Hematopoietic multipotent progenitor cell treated with erythropoietin and hydrocortisone succinate and interleukin-3 and kit ligand, for 4 days (in vitro differentiated cells): ENCODE data around the gene DOCK1.

Experiments
- DNase-seq: peaks from one replicate; pipeline ENCODE4 v3.0.0-alpha.2; 2015

Gene DOCK1

GRCh38 chr10:127411062-127411461 lies 505.8 kb downstream of the DOCK1 start:
- DNase-seq: no peak

- no peak for DNase-seq
These were observed 508.1 kb downstream of the DOCK1 start for GRCh38 chr10:127413326-127413725.

GRCh38 chr10:127414024-127414423 lies 508.8 kb downstream of the DOCK1 start:
- no peak for DNase-seq

DNA sequence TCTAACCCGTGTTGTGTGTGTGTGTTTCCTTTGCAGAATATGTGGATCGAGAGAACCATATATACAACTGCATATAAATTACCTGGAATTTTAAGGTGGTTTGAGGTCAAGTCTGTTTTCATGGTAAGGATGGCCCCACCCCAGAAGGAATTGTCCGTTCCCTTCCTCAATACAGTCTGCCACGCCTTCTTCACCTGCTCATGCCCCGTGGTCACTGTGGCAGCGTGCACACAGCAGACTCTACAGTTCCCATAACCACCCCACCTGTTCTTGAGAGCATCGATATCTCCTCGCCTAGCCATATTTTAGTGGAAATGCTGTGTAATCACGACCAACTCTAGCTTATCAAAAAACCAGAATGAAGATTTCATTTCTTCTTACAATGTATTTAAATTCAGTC lies 509.9 kb downstream of the DOCK1 start:
- no peak for DNase-seq

- no peak for DNase-seq
These were observed 510.8 kb downstream of the DOCK1 start for GRCh38 chr10:127415901-127416581.

DNA sequence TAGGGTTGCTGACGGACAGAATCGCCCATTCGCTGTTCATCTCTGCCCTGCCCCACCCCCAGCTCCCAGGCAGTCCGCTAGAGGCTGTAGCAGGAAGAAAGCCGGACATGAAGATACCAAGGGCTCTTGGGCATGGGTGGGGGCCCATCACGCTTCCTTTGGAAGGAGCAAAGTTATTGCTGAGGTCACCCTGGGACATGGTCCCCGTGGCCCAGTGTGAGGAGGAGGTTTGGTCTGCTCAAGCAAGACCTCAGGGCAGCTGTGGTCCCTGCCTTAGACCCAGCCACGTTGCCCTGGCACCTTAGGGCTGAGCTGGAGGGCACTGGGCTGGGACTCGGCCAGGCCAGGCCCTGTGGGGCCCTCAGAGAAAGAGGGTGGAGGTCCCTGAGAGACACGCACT lies 511.8 kb downstream of the DOCK1 start:
- no peak for DNase-seq

DNA sequence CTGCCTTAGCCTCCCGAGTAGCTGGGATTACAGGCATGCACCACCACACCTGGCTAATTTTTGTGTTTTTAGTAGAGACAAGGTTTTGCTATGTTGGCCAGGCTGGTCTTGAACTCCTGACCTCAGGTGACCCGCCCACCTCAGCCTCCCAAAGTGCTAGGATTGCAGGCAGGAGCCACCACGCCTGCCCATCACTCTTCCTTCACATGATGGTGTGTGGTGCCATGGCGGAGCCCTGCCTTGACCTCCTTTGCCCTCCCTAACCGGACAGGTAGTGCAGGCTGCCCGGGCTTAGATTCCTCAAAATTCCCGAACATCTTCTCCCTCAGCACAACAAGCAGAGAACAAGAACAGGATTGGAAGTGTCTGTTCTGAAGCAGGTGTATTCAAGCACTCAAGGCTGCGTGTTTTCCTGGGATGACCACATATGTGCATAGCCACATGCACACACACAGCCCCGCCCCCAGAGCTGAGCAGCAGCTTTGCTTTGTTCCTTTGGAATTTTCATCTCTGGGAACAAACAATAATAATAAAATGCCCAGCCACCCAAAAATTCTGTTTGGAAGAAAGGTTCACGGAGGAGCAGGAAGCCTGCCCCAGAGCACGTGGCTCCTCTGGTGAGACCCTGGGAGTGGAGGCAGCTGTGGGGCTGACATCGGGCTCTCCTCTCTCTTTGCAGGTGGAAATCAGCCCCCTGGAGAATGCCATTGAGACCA lies 512.6 kb downstream of the DOCK1 start:
- no peak for DNase-seq

GRCh38 chr10:127418536-127419168 lies 513.4 kb downstream of the DOCK1 start:
- no peak for DNase-seq

DNA sequence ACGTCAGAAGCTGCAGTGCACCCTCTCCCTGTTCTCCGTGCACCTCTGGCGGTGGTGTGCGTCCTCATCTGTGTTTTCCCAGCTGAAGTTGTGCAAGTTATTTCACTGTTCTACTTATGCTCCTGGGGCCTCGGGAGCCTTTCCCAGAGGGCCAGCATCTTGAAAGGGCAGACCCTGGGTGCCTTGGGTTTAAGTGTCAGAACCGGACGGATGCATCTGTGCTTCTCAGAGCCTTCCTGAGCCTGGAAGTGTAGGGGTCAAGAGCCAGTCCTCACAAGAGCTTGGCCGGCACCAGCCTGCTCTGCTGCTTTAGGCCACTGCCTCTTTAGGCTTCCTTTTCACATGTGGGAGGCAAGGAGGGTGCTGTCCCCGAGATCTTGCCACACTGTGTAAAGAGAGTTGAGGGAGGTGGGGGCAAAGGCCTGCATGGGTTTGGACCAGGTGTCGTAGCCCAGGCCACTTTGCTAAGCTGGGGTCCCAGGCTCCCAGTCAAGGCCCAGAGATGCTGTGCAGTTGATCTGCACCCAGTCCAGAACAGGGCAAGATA lies 515.0 kb downstream of the DOCK1 start:
- no peak for DNase-seq

DNA sequence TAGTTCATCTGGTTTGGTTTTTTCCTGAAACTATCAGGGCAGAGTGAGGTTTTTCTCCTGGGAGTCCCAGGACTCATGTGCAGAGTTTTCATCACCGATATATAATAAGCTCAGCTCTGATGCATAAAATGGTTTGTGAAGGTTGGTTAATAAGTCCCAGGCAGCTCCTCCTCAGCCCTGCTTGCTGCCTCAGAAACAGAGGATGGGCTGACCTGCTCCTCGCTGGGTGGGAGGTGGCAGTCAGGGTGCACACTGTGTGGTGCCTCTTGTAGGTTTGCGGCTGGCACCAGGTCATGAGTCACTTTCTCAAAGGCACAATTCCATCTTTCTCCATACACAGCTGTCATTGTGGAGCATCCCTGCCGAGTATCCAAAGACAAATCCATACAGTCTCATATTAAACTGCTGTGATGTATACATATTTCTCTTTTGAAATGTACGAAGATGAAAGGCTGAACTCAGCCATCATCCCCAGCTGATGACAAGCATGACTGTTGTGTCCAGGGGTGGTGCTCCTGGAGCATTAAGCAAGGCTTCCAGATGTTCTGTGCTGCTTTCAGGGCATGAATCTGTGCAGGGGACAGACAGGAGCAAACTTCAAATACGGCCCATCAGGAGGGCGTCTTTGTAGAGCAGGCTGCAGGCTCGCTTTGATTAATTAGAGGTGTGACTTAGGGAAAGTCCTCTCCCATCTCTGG lies 518.1 kb downstream of the DOCK1 start:
- no peak for DNase-seq

DNA sequence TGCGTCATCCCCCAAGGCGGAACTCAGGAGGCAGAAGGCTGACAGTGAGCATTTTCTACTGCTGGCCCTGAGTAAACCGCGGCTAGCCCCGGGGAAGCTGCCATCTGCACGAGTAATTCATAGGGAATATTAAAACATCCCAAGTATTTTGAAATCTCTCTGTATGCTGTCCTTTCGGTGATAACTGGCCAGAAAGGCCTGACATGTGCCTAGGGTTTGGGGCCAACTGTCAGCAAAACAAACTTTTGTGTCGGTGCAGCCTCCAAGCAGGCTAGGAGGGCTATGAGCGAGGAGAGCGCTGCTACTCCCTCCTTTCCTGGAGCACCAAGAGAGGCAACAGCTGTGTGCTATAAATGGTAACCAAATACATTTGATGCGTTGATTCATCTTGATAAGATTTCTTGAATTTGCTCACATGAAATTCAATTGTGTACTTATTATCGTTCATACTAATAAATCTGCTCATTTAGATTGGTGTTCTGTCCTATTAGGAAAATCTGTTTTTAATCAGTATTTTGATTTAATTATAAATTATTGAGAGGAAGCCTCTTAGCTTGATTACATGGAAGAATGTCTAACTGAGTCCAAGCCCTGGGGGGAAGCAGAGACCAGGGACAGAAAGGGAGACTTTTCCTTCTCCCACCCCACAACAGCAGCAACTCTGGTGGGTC lies 519.5 kb downstream of the DOCK1 start:
- DNase-seq: no peak

DNA sequence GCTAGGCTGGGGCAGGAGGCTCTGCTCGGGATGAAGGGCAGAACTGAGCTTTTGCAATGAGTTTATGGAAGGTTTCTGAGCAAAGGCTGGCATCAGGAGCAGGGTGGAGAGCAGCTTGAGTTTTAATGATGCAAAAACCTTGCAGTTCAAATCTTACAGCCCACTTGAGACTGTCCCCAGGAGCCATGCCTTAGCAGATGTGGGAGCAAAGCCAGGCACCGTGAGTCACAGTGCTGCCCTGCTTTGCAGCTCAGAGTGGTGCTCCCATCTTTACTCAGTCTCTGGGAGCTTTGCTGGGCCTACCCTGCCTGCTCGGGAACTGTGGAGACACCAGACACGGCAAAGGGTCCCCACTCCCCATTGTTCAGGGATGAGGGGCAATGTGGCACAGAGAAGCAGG lies 521.5 kb downstream of the DOCK1 start:
- no peak for DNase-seq

- DNase-seq: peak; percentile 18
These were observed 522.7 kb downstream of the DOCK1 start for GRCh38 chr10:127427926-127428325.

DNA sequence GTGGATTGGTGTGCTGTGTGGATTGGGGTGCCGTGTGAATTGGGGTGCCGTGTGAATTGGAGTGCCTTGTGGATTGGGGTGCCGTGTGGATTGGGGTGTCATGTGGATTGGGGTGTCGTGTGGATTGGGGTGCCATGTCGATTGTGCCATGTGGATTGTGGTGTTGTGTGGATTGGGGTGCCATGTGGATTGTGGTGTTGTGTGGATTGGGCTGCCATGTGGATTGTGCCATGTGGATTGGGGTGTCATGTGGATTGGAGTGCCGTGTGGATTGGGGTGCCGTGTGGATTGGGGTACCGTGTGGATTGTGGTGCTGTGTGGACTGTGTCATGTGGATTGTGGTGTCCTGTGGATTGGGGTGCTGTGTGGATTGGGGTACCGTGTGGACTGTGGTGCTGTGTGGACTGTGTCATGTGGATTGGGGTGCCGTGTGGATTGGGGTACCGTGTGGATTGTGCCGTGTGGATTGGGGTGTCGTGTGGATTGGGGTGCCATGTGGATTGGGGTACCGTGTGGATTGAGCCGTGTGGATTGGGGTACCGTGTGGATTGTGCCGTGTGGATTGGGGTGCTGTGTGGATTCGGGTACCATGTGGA lies 523.3 kb downstream of the DOCK1 start:
- no peak for DNase-seq

- no peak for DNase-seq
These were observed 524.5 kb downstream of the DOCK1 start for GRCh38 chr10:127429601-127430312.

DNA sequence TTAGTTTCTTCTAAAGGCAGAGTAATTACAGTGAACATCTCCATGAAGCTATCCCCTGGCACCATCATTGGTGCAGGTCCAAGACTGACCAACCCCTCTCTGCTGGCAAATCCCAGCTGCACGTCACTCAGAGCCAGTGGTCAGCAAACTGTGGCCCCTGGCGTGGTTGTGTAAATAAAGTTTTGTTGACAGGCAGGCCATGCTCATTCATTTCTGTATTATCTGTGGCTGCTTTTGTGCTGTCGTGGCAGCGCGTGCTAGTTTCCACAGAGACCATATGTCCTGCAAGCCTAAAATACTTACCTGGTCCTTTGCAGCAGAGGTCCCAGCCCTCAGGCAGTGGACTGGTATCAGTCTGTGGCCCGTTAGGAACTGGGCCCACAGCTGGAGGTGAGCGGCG lies 526.3 kb downstream of the DOCK1 start:
- DNase-seq: no peak

GRCh38 chr10:127434006-127434405 lies 528.8 kb downstream of the DOCK1 start:
- no peak for DNase-seq

- no peak for DNase-seq
These were observed 530.0 kb downstream of the DOCK1 start for GRCh38 chr10:127435246-127435645.

GRCh38 chr10:127440371-127440770 lies 535.1 kb downstream of the DOCK1 start:
- DNase-seq: no peak

DNA sequence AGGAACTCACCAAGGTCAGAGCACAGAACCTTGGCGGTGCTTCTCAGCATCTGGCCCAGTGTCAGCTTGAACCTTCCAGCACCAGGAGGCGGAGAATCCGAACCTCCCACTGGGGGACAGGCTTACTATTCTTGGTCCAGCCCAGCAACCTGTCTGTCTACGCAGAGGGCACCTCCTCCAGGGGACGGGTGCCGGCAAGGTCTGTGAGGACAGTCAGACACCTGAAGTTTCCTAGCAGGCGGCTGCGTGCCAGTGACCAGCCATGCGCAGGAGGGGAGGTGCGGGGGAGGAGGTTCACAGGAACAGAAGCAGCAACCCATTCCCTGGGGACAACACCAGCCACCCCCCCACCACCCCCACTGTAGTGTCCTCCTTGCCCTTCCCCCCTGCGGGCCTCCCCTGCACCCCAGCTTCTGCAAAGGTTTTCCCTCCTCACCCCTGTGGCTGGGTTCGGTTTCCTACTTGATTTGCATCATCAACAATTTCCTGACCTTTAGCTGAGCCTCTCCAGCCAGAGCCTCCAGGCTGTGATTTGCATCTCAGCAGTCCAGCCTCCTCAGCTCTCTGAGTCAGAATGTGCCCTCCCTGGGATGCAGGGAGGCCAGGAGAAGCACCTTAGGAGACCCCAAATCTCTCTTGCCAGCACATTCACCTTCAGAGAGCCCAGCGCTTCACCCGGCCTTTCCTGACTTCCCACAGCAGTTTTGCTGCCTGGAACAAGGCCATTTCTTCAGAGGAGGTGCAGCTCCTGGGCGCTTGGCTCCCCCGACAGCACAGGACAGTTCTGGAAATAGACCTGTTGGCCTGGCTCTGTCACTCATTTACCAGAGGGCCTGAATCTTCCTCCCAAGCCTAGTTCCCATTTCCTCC lies 536.4 kb downstream of the DOCK1 start:
- DNase-seq: no peak

DNA sequence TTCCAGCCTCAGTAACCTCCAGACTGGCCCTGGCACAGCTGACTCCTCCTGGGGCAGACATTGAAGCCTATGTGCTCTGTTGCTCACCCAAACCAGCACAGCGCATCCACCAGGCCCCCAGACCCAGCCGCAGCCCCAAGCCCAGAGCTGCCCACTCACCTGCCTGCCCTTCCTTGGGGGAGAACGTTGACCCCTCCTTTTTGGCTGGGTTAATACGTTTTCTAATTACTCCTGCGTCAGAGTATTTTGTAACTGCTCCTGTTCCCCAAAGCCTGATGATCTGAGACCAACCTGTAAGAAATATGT lies 536.9 kb downstream of the DOCK1 start:
- no peak for DNase-seq
